Vagina (tissue), 2 donors: Measurements from ENCODE around the gene DLG2.

ENCODE experiments used
- POLR2A ChIP-seq, 2 donors: fragments of 450-650 bp; IDR thresholded peaks; one replicate each; pipeline ENCODE4 v1.6.1; 2017; ENCODE audit warnings: antibody characterized with exemption in 2 of 2, mild to moderate bottlenecking in 2 of 2, moderate library complexity in 2 of 2
- POLR2AphosphoS5 ChIP-seq, 2 donors: sonication (generic); formaldehyde crosslinking; IDR thresholded peaks; one replicate each; pipeline ENCODE4 v1.9.0; 2017; ENCODE audit warnings: antibody characterized with exemption in 2 of 2, mild to moderate bottlenecking in 2 of 2, low read depth in 1 of 2; ENCODE audit not compliant: insufficient read depth in 1 of 2
- TF ChIP-seq, protein P1 (sequence below), 3 experiments: fragments of 450-650 bp in 2 of 3; fragments of 200-600 bp in 1 of 3; sonication (generic) in 1 of 3; IDR thresholded peaks; one replicate each; pipeline ENCODE4 v1.5.1; 2017 to 2019; ENCODE audit warnings: antibody characterized with exemption in 3 of 3, mild to moderate bottlenecking in 2 of 3, moderate library complexity in 2 of 3

DNA sequence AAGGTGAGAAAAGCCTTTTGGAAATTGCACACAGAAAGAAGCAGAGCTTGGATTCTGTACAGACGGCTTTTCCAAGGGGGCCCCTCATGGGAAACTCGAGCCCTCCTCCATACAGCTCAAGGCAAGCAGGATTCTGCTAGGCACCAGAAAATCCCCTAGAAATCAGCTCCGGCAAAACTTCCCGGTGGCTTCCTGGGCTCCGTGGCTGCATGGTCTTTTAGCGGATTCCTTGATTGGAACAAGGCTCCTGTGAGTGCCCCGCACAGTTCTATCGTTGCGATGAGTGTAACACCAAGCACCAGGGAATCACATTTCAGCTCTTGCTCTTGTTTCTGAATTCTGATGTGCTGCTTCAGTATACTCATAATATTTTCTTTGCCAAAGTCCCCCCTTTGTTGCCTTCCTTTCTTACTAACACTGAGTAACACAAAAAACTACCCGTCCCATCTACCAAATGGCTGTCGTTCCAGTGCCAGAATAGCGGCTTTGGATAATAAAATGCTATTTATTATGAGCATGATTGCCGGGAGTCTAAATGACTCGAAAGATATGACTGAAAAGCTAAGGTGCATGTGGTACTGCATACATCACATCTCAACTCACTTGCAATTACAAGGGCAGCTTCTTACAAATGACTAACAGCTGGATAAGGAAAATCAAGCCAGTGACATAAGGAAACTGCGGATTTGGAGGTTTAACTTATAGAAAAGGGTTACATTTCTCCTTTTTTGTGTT is 494.1 kb downstream of the DLG2 start:
- TF ChIP-seq POLR2A (IDR thresholded peaks at IDR 0.05) (no peak), POLR2AphosphoS5 (IDR thresholded peaks at IDR 0.05; ENCODE audit: insufficient read depth in 1 of 2, low read depth in 1 of 2) (no peak)
- TF ChIP-seq, protein P1, sequence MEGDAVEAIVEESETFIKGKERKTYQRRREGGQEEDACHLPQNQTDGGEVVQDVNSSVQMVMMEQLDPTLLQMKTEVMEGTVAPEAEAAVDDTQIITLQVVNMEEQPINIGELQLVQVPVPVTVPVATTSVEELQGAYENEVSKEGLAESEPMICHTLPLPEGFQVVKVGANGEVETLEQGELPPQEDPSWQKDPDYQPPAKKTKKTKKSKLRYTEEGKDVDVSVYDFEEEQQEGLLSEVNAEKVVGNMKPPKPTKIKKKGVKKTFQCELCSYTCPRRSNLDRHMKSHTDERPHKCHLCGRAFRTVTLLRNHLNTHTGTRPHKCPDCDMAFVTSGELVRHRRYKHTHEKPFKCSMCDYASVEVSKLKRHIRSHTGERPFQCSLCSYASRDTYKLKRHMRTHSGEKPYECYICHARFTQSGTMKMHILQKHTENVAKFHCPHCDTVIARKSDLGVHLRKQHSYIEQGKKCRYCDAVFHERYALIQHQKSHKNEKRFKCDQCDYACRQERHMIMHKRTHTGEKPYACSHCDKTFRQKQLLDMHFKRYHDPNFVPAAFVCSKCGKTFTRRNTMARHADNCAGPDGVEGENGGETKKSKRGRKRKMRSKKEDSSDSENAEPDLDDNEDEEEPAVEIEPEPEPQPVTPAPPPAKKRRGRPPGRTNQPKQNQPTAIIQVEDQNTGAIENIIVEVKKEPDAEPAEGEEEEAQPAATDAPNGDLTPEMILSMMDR (IDR thresholded peaks at IDR 0.05): no peak
